MM.1S (cell line): ENCODE results near the gene AMBRA1.

ENCODE experiments used
- CTCF ChIP-seq: fragments of 300-600 bp; sonication (generic); IDR thresholded peaks from 2 replicates; pipeline ENCODE4 v1.5.1; 2016; ENCODE audit warnings: antibody characterized with exemption, low read length, mixed read lengths
- EZH2 ChIP-seq: fragments of 300-600 bp; sonication (generic); optimal IDR thresholded peaks from 2 replicates; pipeline ENCODE3; 2017; ENCODE audit warnings: low read depth, mild to moderate bottlenecking, antibody characterized with exemption, low read length, mixed read lengths
- EZH2phosphoT487 ChIP-seq: fragments of 300-600 bp; sonication (generic); IDR thresholded peaks from 2 replicates; pipeline ENCODE4 v1.6.1; 2018; ENCODE audit warnings: antibody characterized with exemption, low read length

- TF ChIP-seq CTCF (no peak), EZH2 (no peak), EZH2phosphoT487 (no peak)
These were observed 138.0 kb downstream of the AMBRA1 start for GRCh38 chr11:46455834-46456233.
